Kasumi-1 (cell line): ENCODE measurements around the gene UTS2R.
A peak's percentile ranks its signal among the peaks of the same experiment; 100 is the strongest.
"Not testable (repeated sequence)": the region's sequence is repeated elsewhere in the genome, so short reads cannot be mapped to it uniquely, and the experiment has no call there.

Experiments used
- DNase-seq, 2 experiments: peaks; one replicate each; lab custom pipeline; 2025; lab: John Stamatoyannopoulos, UW

The UTS2R gene

GRCh38 chr17:82375359-82376041 lies 3.9 kb downstream of the UTS2R start:
- no peak for DNase-seq

- DNase-seq = no peak
These were observed 4.6 kb downstream of the UTS2R start for GRCh38 chr17:82376042-82376730.

- not testable (repeated sequence) for DNase-seq
These were observed 5.7 kb downstream of the UTS2R start for GRCh38 chr17:82377294-82377693.

- DNase-seq = no peak
These were observed 6.6 kb downstream of the UTS2R start for GRCh38 chr17:82377924-82378740.

GRCh38 chr17:82378741-82379021 lies 7.1 kb downstream of the UTS2R start:
- DNase-seq = no peak

GRCh38 chr17:82380860-82381702 lies 9.5 kb downstream of the UTS2R start:
- DNase-seq = no peak

- not testable (repeated sequence) for DNase-seq
These were observed 10.1 kb downstream of the UTS2R start for GRCh38 chr17:82381703-82382009.

- not testable (repeated sequence) for DNase-seq
These were observed 10.8 kb downstream of the UTS2R start for GRCh38 chr17:82382220-82382932.

GRCh38 chr17:82382933-82383255 lies 11.3 kb downstream of the UTS2R start:
- DNase-seq = no peak

- no peak for DNase-seq
These were observed 11.8 kb downstream of the UTS2R start for GRCh38 chr17:82383411-82383810.

GRCh38 chr17:82384051-82384729 lies 12.6 kb downstream of the UTS2R start:
- DNase-seq = no peak

- no peak for DNase-seq
These were observed 13.3 kb downstream of the UTS2R start for GRCh38 chr17:82384730-82385481.

GRCh38 chr17:82385559-82386254 lies 14.1 kb downstream of the UTS2R start:
- DNase-seq = no peak

GRCh38 chr17:82386255-82386831 lies 14.8 kb downstream of the UTS2R start:
- DNase-seq = no peak

- DNase-seq = peak in 1 of 2 experiments; percentile 25
These were observed 15.5 kb downstream of the UTS2R start for GRCh38 chr17:82386881-82387704.

GRCh38 chr17:82387705-82388106 lies 16.1 kb downstream of the UTS2R start:
- no peak for DNase-seq

- no peak for DNase-seq
These were observed 16.8 kb downstream of the UTS2R start for GRCh38 chr17:82388223-82388921.

GRCh38 chr17:82388922-82389283 lies 17.3 kb downstream of the UTS2R start:
- DNase-seq = no peak
